ENCODE data around the gene SLC9A9.

Gene SLC9A9

GRCh38 chr3:143455480-143455879 lies 392.8 kb downstream of the SLC9A9 start:
- H3K4me2 ChIP-seq (ENCODE audit: low read length) = no peak overlapping the region
- H3K36me3 ChIP-seq (ENCODE audit: control insufficient read depth, insufficient read depth, low read length) = no peaks in the 10 kb centered on the region
- H3K9ac ChIP-seq (ENCODE audit: low read length) = no peak overlapping the region
- no peak overlapping the region for H2AK5ac ChIP-seq (ENCODE audit: low read length)
- no peak overlapping the region for H4K5ac ChIP-seq (ENCODE audit: low read length)
- H2BK5ac ChIP-seq (ENCODE audit: low read length) = no peak overlapping the region
- H3K18ac ChIP-seq (ENCODE audit: low read length) = no peak overlapping the region
- H3K27me3 ChIP-seq (ENCODE audit: insufficient read depth, low read length, poor library complexity) = no peaks in the 10 kb centered on the region
- H3K79me1 ChIP-seq (ENCODE audit: low read length) = no peaks in the 10 kb centered on the region
- no peak for DNase-seq
- H3K23ac ChIP-seq (ENCODE audit: low read length) = no peak overlapping the region
- H3K79me2 ChIP-seq (ENCODE audit: control insufficient read depth, insufficient read depth, low read length) = no peaks in the 10 kb centered on the region
- no peak overlapping the region for H4K8ac ChIP-seq (ENCODE audit: low read depth, low read length)
- H3K4ac ChIP-seq (ENCODE audit: low read depth, low read length) = no peak overlapping the region
- H3K27ac ChIP-seq (ENCODE audit: low read depth, low read length) = no peak overlapping the region
- no peak overlapping the region for H2BK15ac ChIP-seq (replicated peaks; ENCODE audit: low read depth)
- no peaks in the 10 kb centered on the region for H3K4me1 ChIP-seq (ENCODE audit: control insufficient read depth, low read depth, low read length)
- H3K56ac ChIP-seq (ENCODE audit: low read length) = no peak overlapping the region
- no peak overlapping the region for H3K4me3 ChIP-seq (ENCODE audit: low read length)
- H2BK120ac ChIP-seq (ENCODE audit: low read depth, low read length) = no peak overlapping the region

- no peaks in the 10 kb centered on the region for H3K79me2 ChIP-seq (ENCODE audit: control insufficient read depth, insufficient read depth, low read length)
- H3K4me1 ChIP-seq (ENCODE audit: control insufficient read depth, low read depth, low read length) = no peaks in the 10 kb centered on the region
- no peak overlapping the region for H3K56ac ChIP-seq (ENCODE audit: low read length)
- WGBS (ENCODE audit: extremely low coverage, insufficient coverage, low lambda C conversion rate) = no CpG with 5 or more reads among the region's 1 CpG
- no peak overlapping the region for H3K23ac ChIP-seq (ENCODE audit: low read length)
- no peak overlapping the region for H2BK120ac ChIP-seq (ENCODE audit: low read depth, low read length)
- no peak overlapping the region for H3K4me3 ChIP-seq (ENCODE audit: low read length)
- no peaks in the 10 kb centered on the region for H3K36me3 ChIP-seq (ENCODE audit: control insufficient read depth, insufficient read depth, low read length)
- no peak overlapping the region for H3K27ac ChIP-seq (ENCODE audit: low read depth, low read length)
- no peak overlapping the region for H2BK15ac ChIP-seq (replicated peaks; ENCODE audit: low read depth)
- no peaks in the 10 kb centered on the region for H3K27me3 ChIP-seq (ENCODE audit: insufficient read depth, low read length, poor library complexity)
- no peak overlapping the region for H4K5ac ChIP-seq (ENCODE audit: low read length)
- no peaks in the 10 kb centered on the region for H3K79me1 ChIP-seq (ENCODE audit: low read length)
- H2BK5ac ChIP-seq (ENCODE audit: low read length) = no peak overlapping the region
- H4K8ac ChIP-seq (ENCODE audit: low read depth, low read length) = no peak overlapping the region
- no peak for DNase-seq
- no peak overlapping the region for H3K9ac ChIP-seq (ENCODE audit: low read length)
- no peak overlapping the region for H2AK5ac ChIP-seq (ENCODE audit: low read length)
- H3K18ac ChIP-seq (ENCODE audit: low read length) = no peak overlapping the region
- H3K4ac ChIP-seq (ENCODE audit: low read depth, low read length) = no peak overlapping the region
- H3K4me2 ChIP-seq (ENCODE audit: low read length) = no peak overlapping the region
Measured at GRCh38 chr3:143450632-143451031, 397.6 kb downstream of the SLC9A9 start.

GRCh38 chr3:143447491-143447890 lies 400.8 kb downstream of the SLC9A9 start:
- Histone ChIP-seq H2AK5ac (ENCODE audit: low read length) (no peak overlapping the region), H3K79me1 (ENCODE audit: low read length) (no peaks in the 10 kb centered on the region), H3K18ac (ENCODE audit: low read length) (no peak overlapping the region), H3K27me3 (ENCODE audit: insufficient read depth, low read length, poor library complexity) (no peaks in the 10 kb centered on the region), H2BK5ac (ENCODE audit: low read length) (no peak overlapping the region), H3K4me3 (ENCODE audit: low read length) (no peak overlapping the region), H3K4me2 (ENCODE audit: low read length) (no peak overlapping the region), H3K4me1 (ENCODE audit: control insufficient read depth, low read depth, low read length) (no peaks in the 10 kb centered on the region), H3K56ac (ENCODE audit: low read length) (no peak overlapping the region), H2BK15ac (replicated peaks; ENCODE audit: low read depth) (no peak overlapping the region), H3K23ac (ENCODE audit: low read length) (no peak overlapping the region), H4K5ac (ENCODE audit: low read length) (no peak overlapping the region), H3K79me2 (ENCODE audit: control insufficient read depth, insufficient read depth, low read length) (no peaks in the 10 kb centered on the region), H3K9ac (ENCODE audit: low read length) (no peak overlapping the region), H4K8ac (ENCODE audit: low read depth, low read length) (no peak overlapping the region), H3K4ac (ENCODE audit: low read depth, low read length) (no peak overlapping the region), H2BK120ac (ENCODE audit: low read depth, low read length) (no peak overlapping the region), H3K36me3 (ENCODE audit: control insufficient read depth, insufficient read depth, low read length) (no peaks in the 10 kb centered on the region), H3K27ac (ENCODE audit: low read depth, low read length) (no peak overlapping the region)
- WGBS (ENCODE audit: extremely low coverage, insufficient coverage, low lambda C conversion rate) = no CpG with 5 or more reads among the region's 5 CpGs
- DNase-seq = no peak

DNA sequence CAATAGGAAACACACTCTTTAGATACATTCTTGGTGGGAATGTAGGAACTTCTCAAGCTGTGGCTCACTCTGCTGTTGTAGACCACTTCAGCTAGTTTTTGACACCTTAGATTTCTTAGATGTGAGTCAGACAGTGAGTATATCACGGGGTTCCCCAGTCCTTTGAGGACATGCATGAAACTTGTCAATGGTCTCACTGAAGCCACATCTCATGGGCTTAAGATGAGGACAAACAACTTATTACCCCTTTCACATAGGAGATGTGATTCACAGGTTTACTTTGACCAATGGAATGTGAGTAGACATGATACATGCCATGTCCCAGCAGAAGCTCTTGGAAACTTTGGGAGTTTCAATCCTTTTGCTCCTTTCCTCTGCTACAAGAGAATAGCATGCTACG lies 403.1 kb downstream of the SLC9A9 start:
- Histone ChIP-seq H3K4me1 (ENCODE audit: control insufficient read depth, low read depth, low read length) (no peaks in the 10 kb centered on the region), H2AK5ac (ENCODE audit: low read length) (no peak overlapping the region), H2BK5ac (ENCODE audit: low read length) (no peak overlapping the region), H3K23ac (ENCODE audit: low read length) (no peak overlapping the region), H3K4ac (ENCODE audit: low read depth, low read length) (no peak overlapping the region), H4K5ac (ENCODE audit: low read length) (no peak overlapping the region), H3K27ac (ENCODE audit: low read depth, low read length) (no peak overlapping the region), H3K79me1 (ENCODE audit: low read length) (no peaks in the 10 kb centered on the region), H2BK120ac (ENCODE audit: low read depth, low read length) (no peak overlapping the region), H3K4me3 (ENCODE audit: low read length) (no peak overlapping the region), H4K8ac (ENCODE audit: low read depth, low read length) (no peak overlapping the region), H3K27me3 (ENCODE audit: insufficient read depth, low read length, poor library complexity) (no peaks in the 10 kb centered on the region), H3K4me2 (ENCODE audit: low read length) (no peak overlapping the region), H3K9ac (ENCODE audit: low read length) (no peak overlapping the region), H2BK15ac (replicated peaks; ENCODE audit: low read depth) (no peak overlapping the region), H3K56ac (ENCODE audit: low read length) (no peak overlapping the region), H3K36me3 (ENCODE audit: control insufficient read depth, insufficient read depth, low read length) (no peaks in the 10 kb centered on the region), H3K79me2 (ENCODE audit: control insufficient read depth, insufficient read depth, low read length) (no peaks in the 10 kb centered on the region), H3K18ac (ENCODE audit: low read length) (no peak overlapping the region)
- no CpG with 5 or more reads among the region's 2 CpGs for WGBS (ENCODE audit: extremely low coverage, insufficient coverage, low lambda C conversion rate)
- no peak for DNase-seq

- peak; percentile 83 for DNase-seq
- H3K4me2 ChIP-seq (ENCODE audit: low read length) = no peak overlapping the region
- no peak overlapping the region for H3K4ac ChIP-seq (ENCODE audit: low read depth, low read length)
- no peaks in the 10 kb centered on the region for H3K79me1 ChIP-seq (ENCODE audit: low read length)
- no peak overlapping the region for H3K27ac ChIP-seq (ENCODE audit: low read depth, low read length)
- H3K79me2 ChIP-seq (ENCODE audit: control insufficient read depth, insufficient read depth, low read length) = no peaks in the 10 kb centered on the region
- H3K18ac ChIP-seq (ENCODE audit: low read length) = no peak overlapping the region
- no peak overlapping the region for H2AK5ac ChIP-seq (ENCODE audit: low read length)
- H2BK120ac ChIP-seq (ENCODE audit: low read depth, low read length) = no peak overlapping the region
- no peak overlapping the region for H3K23ac ChIP-seq (ENCODE audit: low read length)
- no peaks in the 10 kb centered on the region for H3K4me1 ChIP-seq (ENCODE audit: control insufficient read depth, low read depth, low read length)
- no peak overlapping the region for H3K4me3 ChIP-seq (ENCODE audit: low read length)
- H4K8ac ChIP-seq (ENCODE audit: low read depth, low read length) = no peak overlapping the region
- H2BK15ac ChIP-seq (replicated peaks; ENCODE audit: low read depth) = no peak overlapping the region
- H3K27me3 ChIP-seq (ENCODE audit: insufficient read depth, low read length, poor library complexity) = no peaks in the 10 kb centered on the region
- H3K36me3 ChIP-seq (ENCODE audit: control insufficient read depth, insufficient read depth, low read length) = no peaks in the 10 kb centered on the region
- no peak overlapping the region for H2BK5ac ChIP-seq (ENCODE audit: low read length)
- no peak overlapping the region for H3K9ac ChIP-seq (ENCODE audit: low read length)
- H3K56ac ChIP-seq (ENCODE audit: low read length) = no peak overlapping the region
- H4K5ac ChIP-seq (ENCODE audit: low read length) = no peak overlapping the region
- no CpG with 5 or more reads among the region's 6 CpGs for WGBS (ENCODE audit: extremely low coverage, insufficient coverage, low lambda C conversion rate)
Measured at GRCh38 chr3:143443851-143444331, 404.4 kb downstream of the SLC9A9 start.

DNA sequence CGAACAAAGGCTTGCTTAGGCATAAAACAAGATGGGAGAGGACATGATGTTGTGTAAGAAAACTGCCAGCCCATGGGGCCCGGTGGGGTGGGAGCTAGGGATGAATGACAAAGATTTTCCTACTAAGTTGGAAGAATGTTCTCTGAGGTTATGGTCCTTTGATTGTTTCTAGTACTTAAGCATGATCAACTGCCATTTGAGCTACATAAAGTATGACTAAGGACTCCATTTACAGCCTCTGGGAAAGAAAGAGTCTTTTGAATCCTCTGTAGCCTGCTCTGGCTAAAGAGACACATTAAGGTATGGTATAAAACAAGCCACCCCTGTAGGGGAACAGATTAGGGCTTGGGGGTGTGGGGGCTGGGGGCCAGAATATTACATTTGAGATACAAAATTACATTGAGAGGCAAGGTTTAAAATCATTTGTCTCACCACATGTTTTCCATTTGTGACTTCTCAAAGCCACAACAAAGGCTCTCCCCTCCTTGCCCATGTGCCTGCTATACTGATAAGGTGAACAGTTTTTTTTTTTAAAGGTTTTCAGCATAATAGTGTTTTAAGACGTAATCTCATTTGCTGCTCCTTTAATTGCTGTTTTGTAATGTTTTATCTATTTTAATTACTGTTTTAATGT lies 405.3 kb downstream of the SLC9A9 start:
- H3K4me3 ChIP-seq (ENCODE audit: low read length) = no peak overlapping the region
- no peak overlapping the region for H3K23ac ChIP-seq (ENCODE audit: low read length)
- no peak overlapping the region for H2BK120ac ChIP-seq (ENCODE audit: low read depth, low read length)
- whole genome bisulfite sequencing (ENCODE audit: extremely low coverage, insufficient coverage, low lambda C conversion rate) = no CpG with 5 or more reads among the region's 3 CpGs
- H3K56ac ChIP-seq (ENCODE audit: low read length) = no peak overlapping the region
- no peak overlapping the region for H3K18ac ChIP-seq (ENCODE audit: low read length)
- H2AK5ac ChIP-seq (ENCODE audit: low read length) = no peak overlapping the region
- H3K4me2 ChIP-seq (ENCODE audit: low read length) = no peak overlapping the region
- no peak overlapping the region for H2BK5ac ChIP-seq (ENCODE audit: low read length)
- no peak for DNase-seq
- no peaks in the 10 kb centered on the region for H3K79me2 ChIP-seq (ENCODE audit: control insufficient read depth, insufficient read depth, low read length)
- H4K8ac ChIP-seq (ENCODE audit: low read depth, low read length) = no peak overlapping the region
- no peak overlapping the region for H3K9ac ChIP-seq (ENCODE audit: low read length)
- no peak overlapping the region for H3K27ac ChIP-seq (ENCODE audit: low read depth, low read length)
- no peak overlapping the region for H2BK15ac ChIP-seq (replicated peaks; ENCODE audit: low read depth)
- H3K4me1 ChIP-seq (ENCODE audit: control insufficient read depth, low read depth, low read length) = no peaks in the 10 kb centered on the region
- no peaks in the 10 kb centered on the region for H3K79me1 ChIP-seq (ENCODE audit: low read length)
- no peaks in the 10 kb centered on the region for H3K36me3 ChIP-seq (ENCODE audit: control insufficient read depth, insufficient read depth, low read length)
- H4K5ac ChIP-seq (ENCODE audit: low read length) = no peak overlapping the region
- H3K4ac ChIP-seq (ENCODE audit: low read depth, low read length) = no peak overlapping the region
- no peaks in the 10 kb centered on the region for H3K27me3 ChIP-seq (ENCODE audit: insufficient read depth, low read length, poor library complexity)
